Measurements from ENCODE around the gene ADAM22.

DNA sequence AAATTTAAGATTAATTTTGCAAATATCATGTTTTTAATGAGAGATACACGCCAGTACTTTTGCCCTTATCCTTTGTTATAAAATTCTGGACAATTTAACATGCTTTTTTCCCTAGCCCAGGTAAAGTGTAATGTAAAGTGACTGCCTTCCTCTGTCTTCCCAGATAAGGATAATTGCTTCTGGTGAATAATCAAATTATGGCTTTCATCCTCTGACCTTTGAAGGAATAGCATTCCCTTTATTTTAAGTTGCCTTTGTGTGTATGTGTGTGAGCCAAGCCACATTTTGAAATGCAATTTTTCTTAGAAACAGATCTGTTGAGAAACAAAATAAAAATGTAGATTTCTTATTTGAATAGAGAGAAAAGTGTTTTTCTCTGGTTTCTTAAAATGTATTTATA, 107.5 kb downstream of the ADAM22 start:
- TF ChIP-seq, protein P1, sequence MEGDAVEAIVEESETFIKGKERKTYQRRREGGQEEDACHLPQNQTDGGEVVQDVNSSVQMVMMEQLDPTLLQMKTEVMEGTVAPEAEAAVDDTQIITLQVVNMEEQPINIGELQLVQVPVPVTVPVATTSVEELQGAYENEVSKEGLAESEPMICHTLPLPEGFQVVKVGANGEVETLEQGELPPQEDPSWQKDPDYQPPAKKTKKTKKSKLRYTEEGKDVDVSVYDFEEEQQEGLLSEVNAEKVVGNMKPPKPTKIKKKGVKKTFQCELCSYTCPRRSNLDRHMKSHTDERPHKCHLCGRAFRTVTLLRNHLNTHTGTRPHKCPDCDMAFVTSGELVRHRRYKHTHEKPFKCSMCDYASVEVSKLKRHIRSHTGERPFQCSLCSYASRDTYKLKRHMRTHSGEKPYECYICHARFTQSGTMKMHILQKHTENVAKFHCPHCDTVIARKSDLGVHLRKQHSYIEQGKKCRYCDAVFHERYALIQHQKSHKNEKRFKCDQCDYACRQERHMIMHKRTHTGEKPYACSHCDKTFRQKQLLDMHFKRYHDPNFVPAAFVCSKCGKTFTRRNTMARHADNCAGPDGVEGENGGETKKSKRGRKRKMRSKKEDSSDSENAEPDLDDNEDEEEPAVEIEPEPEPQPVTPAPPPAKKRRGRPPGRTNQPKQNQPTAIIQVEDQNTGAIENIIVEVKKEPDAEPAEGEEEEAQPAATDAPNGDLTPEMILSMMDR (IDR thresholded peaks at IDR 0.05), result no peak
- no peak for TF ChIP-seq POLR2A (IDR thresholded peaks at IDR 0.05)

Measured in ovary (tissue), 3 donors.